Stimulated activated CD4-positive, alpha-beta T cell treated with anti-CD3 and anti-CD28 coated beads, Interleukin-15, amount 100 ng/mL, for 1 hour (primary cell): Measurements from ENCODE around the gene PALS2.

Experiments
- DNase-seq, 2 donors: peaks; one replicate each; pipeline ENCODE4 v3.0.0-alpha.2; 2020; ENCODE audit warnings: low read depth in 1 of 2, low spot score in 1 of 2

Gene PALS2, protein sequence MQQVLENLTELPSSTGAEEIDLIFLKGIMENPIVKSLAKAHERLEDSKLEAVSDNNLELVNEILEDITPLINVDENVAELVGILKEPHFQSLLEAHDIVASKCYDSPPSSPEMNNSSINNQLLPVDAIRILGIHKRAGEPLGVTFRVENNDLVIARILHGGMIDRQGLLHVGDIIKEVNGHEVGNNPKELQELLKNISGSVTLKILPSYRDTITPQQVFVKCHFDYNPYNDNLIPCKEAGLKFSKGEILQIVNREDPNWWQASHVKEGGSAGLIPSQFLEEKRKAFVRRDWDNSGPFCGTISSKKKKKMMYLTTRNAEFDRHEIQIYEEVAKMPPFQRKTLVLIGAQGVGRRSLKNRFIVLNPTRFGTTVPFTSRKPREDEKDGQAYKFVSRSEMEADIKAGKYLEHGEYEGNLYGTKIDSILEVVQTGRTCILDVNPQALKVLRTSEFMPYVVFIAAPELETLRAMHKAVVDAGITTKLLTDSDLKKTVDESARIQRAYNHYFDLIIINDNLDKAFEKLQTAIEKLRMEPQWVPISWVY

DNA sequence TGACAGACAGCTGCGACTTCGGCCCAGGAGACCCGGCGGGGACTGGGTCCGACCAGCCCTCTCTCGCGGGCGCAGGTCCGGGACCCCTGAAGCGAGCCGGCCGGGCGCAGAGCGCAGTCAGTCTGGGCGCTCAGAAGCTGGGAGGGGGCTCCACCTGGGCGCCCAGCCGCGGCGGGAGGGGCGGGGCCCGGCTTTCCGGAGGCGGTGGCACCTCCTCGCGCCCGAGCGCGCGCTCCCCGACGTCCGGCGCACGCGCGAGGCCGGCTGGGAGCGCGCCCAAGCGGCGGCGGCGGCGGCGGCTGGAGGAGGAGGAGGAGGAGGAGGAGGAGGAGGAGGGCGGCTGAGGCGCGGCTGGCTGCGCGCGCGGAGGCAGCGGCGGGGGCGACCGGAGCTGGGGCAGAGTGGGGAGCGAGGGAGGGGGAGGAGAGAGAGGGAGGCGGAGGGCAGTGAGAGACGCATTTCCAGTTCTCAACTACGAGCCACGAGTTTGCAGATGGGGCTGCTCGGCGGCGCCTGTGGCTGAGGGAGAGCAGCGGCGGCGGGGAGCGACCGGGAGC, at the start of gene PALS2:
Gene PALS2, plus strand, starts transcription at position 456 of the 557 bp plus-strand sequence. CDS start 50,216 bp downstream, outside the sequence.
- peak; percentile 66 to 67 for DNase-seq

DNA sequence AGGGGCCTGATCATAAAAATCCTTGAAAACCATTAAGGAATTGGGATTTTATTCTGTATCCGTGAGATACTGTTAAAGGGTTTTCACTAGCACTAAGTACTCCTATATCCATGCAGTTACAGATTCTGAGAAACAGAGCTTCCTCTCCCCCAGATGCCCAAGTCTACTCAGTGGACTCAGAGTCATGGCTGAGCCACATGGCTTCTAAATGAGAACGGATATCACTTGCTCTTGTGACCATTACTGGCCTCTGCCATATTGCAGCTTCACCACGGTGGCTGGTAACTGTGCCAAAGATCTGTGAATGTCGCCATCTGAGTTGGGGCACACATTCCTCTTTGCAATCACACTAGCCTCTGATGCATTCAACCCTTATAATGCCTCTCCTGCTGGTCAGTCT, 42.0 kb upstream of the PALS2 start:
- no peak for DNase-seq

DNA sequence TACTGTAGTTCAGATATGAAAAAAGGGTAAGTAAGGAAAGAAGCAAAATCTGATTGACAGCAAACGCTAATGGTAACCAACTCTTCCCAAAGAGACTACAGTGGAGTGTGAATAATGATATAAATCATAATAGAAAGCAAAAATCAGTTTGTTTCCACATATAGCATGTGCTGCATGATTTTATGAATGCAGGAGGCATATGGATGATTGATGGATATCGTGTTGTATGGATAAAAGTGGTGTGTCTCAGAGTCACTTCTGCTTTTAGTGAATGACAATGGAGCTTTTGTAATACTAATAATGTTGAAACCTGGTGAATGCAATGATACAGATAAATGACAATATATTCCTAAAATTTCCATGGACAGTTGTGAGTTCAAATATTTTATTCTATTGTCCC, 36.6 kb upstream of the PALS2 start:
- DNase-seq: no peak

DNA sequence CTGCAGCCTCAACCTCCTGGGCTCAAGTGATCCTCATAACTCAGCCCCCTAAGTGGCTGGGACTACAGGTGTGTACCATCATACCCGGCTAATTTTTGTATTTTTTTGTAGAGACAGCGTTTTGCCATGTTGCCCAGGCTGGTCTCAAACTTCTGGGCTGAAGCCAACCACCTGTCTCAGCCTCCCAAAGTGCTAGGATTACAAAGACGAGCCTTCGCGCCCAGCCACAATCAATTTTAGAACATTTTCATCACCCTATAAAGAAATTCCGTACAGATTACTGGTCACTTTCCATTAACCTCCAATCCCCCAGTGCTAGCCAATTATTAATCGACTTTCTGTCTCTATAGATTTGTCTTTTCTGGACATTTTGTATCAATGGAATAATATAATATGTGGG, 32.3 kb upstream of the PALS2 start:
- DNase-seq: no peak

DNA sequence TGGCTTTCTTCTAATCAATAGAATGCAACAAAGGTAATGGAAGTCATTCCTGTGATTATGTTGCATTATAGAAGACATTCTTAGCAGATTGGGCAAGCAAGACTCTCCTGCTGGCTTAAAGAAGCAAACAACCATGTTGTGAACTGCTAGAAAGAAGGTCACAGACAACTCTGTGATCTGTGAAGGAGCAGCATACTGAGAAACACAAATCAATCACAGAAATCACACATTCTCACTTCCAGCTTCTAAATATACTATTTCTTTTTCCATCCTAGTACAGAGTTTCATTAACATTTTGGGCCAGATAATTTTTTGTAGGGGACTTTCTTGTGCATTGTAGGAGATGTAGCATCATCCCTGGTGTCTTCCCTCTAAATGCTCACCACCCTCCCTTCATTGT, 28.0 kb upstream of the PALS2 start:
- DNase-seq: no peak

DNA sequence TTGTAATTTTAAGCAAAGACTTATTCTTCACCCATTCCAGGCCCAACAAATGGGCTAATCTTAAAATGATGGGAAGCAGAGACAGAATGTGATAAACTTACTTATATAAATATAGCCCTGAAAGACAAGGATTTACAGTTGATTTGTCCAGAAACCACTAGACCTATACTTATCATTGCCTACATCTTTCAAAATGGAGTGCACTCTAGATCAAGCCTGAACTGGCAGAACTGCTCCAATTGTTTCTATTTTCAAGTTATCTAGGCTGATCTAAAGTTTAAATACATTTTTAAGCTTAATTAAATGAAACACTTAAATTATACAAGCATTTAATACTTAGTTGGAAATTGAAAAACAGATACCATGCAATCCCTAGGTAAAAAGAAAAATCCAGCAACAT, 24.9 kb upstream of the PALS2 start:
- DNase-seq: no peak

DNA sequence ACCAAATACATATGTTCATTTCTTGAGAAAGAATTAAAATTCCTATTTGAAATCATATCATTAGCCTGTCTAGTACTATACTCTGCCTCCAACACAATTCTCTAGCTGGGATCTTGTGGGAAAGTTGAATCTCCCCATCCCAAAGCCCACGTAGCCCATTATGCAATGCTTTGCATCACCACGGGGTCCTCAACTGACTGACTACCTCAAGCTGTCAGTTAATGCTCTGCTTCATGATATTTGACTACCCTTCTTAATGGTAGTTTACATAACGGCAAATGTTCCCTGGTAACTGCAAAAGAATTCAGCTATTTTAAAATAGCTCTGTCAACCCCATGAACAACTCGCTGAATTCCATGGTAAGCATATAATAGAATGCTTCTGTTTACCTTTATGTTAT, 23.3 kb upstream of the PALS2 start:
- DNase-seq: no peak

DNA sequence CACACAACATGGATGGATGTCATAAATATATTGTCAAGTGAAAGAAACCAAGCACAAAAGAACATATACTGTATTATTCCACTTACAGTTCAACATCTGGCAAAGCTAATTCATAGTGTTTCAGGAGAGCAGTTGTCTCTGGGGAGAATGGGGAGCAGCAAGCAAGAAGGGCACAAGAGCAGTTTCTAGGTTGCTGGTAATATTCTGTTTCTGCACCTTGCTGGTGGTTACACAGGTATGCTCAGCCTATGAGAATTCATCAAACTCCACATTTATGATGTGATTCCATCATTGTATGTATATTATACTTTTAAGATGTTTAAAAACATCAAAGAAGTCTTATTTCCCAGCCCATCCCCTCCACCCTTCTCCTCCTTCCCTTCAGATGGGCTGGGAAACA, 18.1 kb upstream of the PALS2 start:
- no peak for DNase-seq

DNA sequence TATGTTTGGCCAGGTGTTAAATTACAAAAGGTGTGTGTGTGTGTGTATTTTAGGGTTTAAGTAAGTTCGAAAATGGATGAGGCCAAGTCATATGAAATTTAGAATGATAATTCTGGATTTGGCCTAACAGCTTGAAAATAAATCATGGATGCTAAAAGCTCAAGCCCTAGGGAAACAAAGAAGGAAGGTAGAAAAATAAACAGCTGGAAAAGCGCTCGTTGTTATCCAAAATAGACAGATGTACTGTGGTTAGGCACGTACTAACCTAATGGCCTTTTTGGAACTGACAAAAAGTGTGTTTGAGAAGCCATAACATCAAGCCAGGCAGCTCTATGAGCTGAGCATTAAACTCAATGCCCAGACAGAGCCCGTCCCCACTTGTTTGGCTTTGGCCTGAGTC, 17.5 kb upstream of the PALS2 start:
- DNase-seq: no peak

DNA sequence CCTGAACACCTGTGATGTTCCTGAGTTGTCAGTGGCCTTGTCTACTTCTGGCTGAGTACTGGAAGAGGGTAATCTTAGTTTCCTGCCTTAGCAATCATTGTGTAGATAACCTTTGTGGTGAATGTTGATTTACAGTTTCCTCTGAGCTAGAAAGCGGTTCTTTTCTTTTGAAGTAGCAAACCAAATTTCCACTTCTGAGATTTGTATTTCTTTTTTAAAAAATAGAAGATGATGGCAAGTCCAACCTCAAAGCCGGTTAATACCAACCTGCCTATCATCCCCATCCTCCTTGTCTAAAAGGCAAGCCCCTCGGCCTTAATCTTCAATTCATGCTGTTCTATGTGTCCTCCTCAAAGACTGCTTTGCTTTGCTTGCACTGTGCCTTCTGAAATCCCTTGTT, 12.5 kb upstream of the PALS2 start:
- no peak for DNase-seq

DNA sequence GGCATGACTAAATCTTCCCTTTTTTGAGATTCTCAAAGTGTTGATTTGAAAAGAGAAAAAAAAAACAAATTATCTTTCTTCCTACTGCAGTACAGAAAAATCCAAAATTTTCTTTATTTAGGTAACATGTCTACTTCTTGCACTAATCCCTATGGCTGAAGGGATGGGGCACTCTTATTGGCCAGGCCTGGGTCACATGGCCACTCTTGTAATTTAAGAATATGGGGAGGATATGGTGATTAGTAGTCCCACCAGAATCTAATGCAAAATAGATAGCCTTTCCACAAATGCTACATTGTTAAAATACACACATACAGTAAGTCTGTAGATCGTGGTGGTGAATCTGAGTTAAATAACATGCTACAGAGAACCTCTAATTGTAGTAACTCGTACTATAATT, 7.0 kb upstream of the PALS2 start:
- DNase-seq: no peak

DNA sequence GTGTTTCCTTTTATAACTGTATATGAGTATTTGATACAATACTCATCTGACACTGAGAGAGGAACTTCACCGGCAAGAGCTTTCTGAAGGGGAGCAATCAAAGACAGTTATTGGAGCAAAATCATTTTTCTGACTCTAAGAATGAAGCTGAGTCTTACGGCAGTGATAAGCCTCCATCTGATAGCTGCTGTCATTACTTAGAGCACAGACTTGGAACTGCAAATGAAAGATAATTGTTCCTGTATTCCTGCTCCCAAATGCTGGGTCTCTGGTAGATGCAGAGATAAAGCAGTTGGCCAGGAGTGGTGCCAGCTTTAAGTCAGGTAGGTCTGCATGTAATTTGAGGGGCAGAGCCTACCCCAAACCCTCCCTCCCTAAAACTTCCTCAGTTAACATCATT, 2.3 kb upstream of the PALS2 start:
- DNase-seq: no peak

DNA sequence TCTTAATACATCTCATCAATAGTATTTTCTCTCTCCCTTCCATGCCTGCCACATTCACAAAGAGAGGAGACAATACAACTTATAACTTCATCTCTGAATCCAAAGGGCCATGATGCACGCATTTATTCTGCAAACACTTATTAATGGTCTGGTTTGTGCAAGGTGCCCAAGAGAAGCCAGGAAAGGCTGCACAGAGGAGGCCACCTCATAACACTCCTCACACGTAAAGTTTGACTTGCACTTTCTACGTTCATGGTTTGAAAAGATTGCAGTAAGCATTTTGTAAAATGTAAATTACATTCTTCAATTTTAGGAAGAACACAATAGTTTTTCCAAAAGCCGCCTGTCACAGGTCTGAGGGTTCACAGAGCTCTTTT, 1.2 kb upstream of the PALS2 start:
- DNase-seq: no peak

DNA sequence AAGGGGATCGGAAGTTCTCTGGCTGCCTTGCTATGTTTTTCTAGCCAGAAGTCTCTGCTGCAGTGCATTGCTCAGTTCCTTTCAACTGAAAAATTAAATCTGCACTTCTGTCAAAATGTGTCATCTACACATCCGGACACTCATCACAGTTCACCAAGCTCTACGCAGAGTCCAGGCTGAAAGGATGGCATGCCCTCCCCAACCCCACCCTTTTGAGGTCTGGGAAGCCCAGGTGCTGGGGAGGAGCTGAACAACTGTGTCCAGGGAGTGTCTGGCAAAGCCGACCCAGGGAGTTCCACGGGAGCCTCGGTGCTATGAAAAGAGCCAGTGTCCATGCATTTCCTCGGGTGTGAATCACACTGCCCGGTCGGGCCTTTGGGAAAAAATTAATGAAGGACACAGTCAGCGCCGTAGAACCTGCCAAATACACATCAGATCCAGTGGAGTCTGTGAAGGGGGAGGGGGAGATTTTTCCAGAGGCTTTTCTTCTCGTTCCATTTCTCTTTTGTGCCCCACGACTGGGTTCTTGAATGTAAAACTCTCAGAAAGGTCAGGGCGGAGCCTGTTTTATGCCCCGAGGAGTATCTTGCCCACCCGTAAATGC, 757 bp upstream of the PALS2 start:
- no peak for DNase-seq

DNA sequence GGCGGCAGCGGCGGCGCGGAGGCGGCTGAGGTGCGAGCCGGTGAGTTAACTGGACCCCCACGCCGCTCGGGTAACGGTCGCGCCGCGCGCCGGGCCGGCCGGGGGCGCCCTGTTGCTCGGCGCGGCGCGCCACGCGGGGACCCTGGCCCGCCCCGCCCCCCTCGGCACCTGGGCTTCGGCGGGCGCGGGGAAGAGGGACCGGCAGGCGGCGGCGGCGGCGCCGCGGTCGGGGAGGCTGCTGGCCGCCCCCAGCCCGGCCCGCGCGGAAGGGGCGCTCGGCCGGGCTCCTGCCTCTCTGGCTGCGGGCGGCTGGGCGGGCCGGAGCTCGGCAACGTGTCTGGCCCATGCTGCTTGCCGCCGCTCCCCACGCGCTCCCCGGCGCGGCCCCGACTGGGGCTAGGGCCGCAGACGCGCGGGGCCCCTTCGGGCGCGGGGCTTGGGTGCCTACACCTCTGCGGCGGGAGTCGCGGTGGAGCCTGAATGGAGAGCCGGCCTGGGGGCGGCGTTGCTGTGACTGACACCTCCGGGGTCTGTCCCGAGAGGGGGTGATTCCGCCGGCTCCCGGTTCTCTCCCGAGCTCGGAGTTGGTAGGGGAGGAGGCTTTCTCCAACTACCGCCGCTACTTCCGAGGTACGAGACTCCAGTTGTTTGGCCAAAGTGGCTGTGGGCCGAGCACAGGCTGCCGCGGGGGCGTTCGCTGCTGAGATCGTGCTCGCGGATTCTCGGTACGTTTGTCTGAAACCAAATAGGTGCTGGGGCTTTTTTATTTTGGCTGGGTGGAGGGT, 494 bp downstream of the PALS2 start:
- DNase-seq: peak; percentile 10 to 34

DNA sequence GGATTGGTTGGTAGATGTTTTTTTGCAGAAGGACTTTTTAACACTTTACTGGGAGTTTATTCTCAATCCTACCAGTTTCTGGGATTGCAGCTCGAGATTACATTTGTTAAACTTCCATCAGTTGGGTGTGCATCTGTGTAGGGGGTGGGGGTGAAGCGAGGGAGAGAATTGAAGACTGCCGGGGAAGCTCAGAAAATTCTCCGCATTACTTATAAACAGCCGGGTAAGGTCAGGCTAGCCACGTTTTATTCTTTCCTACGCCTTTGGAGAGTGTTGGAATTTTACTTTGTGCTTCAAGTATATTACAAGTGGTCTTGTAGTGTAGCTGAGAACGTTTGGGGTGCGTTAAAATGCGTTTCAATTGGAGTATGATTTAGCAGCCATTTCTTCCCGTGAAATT, 1.1 kb downstream of the PALS2 start:
- DNase-seq: no peak

DNA sequence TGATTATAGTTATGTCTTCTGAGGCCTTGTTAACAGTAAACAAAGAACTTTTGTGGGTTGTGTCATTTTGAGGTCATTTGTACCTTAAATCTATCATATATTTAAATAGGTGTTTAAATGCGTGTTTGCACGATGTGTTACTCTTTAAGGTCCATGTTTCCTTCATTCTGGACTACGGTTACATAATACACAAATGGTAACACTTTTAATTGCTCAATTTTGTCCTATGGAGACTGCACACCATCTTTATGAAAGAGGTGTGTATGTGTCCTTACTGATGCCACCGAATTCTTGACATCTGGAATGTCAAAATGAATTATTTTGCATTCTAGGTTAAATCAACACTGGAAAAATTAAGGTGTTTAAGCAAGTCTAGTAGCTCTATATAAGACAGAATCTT, 1.7 kb downstream of the PALS2 start:
- no peak for DNase-seq

DNA sequence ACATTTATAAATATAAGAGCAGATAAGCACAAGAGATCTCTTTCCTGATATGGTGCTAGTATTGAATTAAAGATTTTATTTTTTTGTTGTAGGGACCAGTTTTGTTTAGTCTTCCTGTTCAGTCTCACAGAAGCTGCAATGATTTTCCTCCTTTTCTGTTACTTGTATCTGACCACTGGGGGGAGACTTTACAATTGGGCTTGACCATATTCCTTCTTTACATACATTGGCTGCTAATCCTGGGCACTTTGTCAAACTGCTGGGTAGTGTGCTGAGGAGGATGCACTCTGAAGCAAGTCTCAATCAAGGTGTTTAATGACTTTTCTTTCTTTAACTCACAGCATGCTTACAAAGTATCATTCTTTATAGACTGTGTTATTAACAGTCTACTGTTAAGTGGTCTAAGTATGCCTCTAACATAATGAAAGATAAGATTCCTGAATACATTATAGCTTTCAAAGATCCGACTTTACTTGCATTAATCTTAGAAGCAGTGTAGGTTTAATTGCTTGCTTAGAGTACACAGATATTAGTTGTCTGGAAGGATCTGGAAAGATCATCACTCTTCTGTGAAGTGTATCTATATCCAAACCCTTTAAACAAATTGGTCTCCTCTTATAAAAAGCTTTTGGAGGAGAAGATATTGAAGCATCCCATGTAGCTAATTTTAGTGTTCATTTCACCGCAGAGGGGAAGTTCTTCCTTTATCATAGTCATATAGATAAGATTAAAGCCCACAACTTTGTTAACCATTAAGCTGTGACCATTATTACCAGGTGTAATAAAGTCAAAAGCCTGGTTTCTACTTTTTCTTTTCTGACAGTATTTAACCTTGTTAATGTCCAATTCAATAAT, 3.1 kb downstream of the PALS2 start:
- no peak for DNase-seq

DNA sequence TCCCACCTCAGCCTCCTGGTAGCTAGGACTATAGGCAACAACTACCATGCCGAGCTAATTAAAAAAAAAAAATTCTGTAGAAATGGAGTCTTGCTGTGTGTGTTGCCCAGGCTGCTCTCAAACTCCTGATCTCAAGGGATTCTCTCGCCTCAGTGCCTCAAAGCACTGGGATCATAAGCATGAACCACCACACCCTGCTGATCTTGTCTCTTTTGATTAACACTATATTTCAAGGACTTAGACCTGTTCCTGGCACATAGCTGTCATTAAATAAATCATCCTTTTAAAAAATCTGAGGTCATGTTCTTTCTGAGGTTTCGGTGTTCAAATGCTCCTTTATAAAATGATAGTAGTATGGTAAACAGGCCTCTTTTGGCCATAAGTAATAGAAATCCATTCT, 4.8 kb downstream of the PALS2 start:
- no peak for DNase-seq

DNA sequence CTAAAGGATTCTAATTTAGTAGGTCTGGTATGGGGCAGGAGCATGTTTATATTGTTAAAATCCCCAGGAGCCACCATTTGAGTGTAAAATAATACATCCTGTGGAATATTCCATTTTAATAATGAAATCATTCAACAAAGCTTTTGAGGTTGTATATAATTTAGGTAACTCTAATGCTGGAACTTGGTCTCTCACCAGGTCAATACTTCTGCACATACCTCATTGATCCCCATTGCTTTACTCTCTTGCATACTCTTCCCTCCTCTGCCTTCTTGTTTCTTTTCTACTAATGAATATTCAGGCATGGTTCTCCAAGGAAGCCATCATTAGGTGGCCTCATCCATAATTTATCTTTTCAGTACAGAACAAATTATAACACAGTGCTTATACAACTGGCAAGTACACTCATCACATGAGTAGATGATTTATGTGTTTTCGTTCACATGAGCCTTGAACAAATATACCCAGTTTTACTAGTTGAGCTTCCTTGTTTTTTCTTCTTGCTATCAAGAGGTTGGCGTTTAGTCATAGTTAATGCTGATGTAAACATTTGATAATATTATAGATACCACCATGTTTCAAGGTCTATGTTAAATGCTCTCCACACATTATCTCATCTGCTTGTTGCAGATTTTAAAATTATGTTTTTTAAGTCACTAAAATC, 7.2 kb downstream of the PALS2 start:
- DNase-seq: no peak
